ENCODE data around the gene PAX5.

GRCh38 chr9:36894695-36895310 lies 139.3 kb downstream of the PAX5 start:
- TF ChIP-seq EP300 (IDR thresholded peaks at IDR 0.05; ENCODE audit: borderline replicate concordance) (no peak), MAX (IDR thresholded peaks at IDR 0.05) (no peak), EGR1 (IDR thresholded peaks at IDR 0.05) (no peak), RAD21 (IDR thresholded peaks at IDR 0.05; ENCODE audit: low read depth) (no peak), YY1 (IDR thresholded peaks at IDR 0.05; ENCODE audit: low read depth) (no peak), TAF1 (IDR thresholded peaks at IDR 0.05; ENCODE audit: low read depth) (no peak), CEBPB (IDR thresholded peaks at IDR 0.05) (no peak), REST (IDR thresholded peaks at IDR 0.05; ENCODE audit: low read depth) (no peak), FOXM1 (IDR thresholded peaks at IDR 0.05; ENCODE audit: borderline replicate concordance, low read depth) (no peak)
